Ovary (tissue), 9 donors: ENCODE measurements around the gene IDUA. TPM values are rescaled to one million over a fixed set of nuclear protein-coding genes. Genes with fewer than 3 reads are reported as not detected.
A peak's percentile ranks its signal among the peaks of the same experiment; 100 is the strongest.

Source experiments
- DNase-seq, 5 donors: peaks; one replicate each; pipeline ENCODE4 v3.0.0-alpha.2; 2019 to 2020
- H3K27ac ChIP-seq, 2 donors: fragments of 200-600 bp; one replicate each; pipeline versions ENCODE4 v1.5.1 to v1.8.0; 2019 to 2022
- H3K27me3 ChIP-seq: fragments of 200-600 bp; one replicate; pipeline ENCODE4 v1.8.0; 2022
- H3K36me3 ChIP-seq: fragments of 200-600 bp; sonication (generic); one replicate; pipeline ENCODE4 v1.5.1; 2019
- H3K4me1 ChIP-seq: one replicate; pipeline ENCODE4 v1.8.1; 2013; ENCODE audit warnings: mild to moderate bottlenecking, moderate library complexity; ENCODE audit not compliant: insufficient read depth
- H3K4me3 ChIP-seq: fragments of 200-600 bp; sonication (generic); one replicate; pipeline ENCODE4 v1.5.1; 2017
- H3K9me3 ChIP-seq, 2 donors: fragments of 200-600 bp in 1 of 2; sonication (generic) in 1 of 2; one replicate each; pipeline versions ENCODE4 v1.5.1 to v1.8.1; 2013 to 2019; ENCODE audit warnings: mild to moderate bottlenecking in 1 of 2, moderate library complexity in 1 of 2
- CTCF ChIP-seq, 3 donors: fragments of 450-650 bp in 2 of 3; fragments of 200-600 bp in 1 of 3; IDR thresholded peaks; one replicate each; pipeline versions ENCODE4 v1.5.1 to v1.8.0; 2016 to 2022; ENCODE audit warnings: antibody characterized with exemption in 3 of 3, mild to moderate bottlenecking in 1 of 3
- EP300 ChIP-seq: sonication (generic); formaldehyde crosslinking; IDR thresholded peaks from one replicate; pipeline ENCODE4 v1.6.1; 2017; ENCODE audit warnings: antibody characterized with exemption
- POLR2A ChIP-seq: fragments of 450-650 bp; IDR thresholded peaks from one replicate; pipeline ENCODE4 v1.6.1; 2017; ENCODE audit warnings: antibody characterized with exemption, mild to moderate bottlenecking, moderate library complexity
- WGBS, 3 donors: extraction: QIAGEN DNeasy Blood & Tissue Kit in 1 of 3; methylation state at CpG; one replicate each; pipeline versions ENCODE4 v1.1.5 to v1.1.7; 2013 to 2017; 5-methylcytosine and 5-hydroxymethylcytosine counted together
- intact Hi-C, 4 donors: fragments of 100-400 bp; cut with DNase I; formaldehyde crosslinking; loops; one replicate each; pipeline versions ENCODE4 v1.11.0 to v1.15.1; 2022 to 2023
- polyA plus RNA-seq, 2 donors: library from polyadenylated mRNA; stranded (reverse); fragments of 200-250 nt in 1 of 2; fragments of 350-450 nt in 1 of 2; fragmentation: Illumina TruSeq in 1 of 2; extraction: RNeasy Lipid Tissue Mini Kit (QIAGEN cat#74804) in 1 of 2; gene quantifications; one replicate each; pipeline ENCODE4 v1.2.3, GENCODE V29; 2013 to 2014
- total RNA-seq, 7 donors: library from RNA; depleted of rRNA in 2 of 7; stranded (reverse); fragments of >200 nt in 2 of 7; fragmentation: NEBNext Ultra II Directional in 3 of 7; extraction: Animal tissue kit (Norgen Biotek cat#: 25700) in 3 of 7; gene quantifications; one replicate each; pipeline versions ENCODE4 v1.1.0 to v1.2.4, GENCODE V29; 2016 to 2023
- donor health status: DM: no; HTN: no; CAD: no; lungs with moderate emphysema.
- donor health status: DM: no; HTN: no; CAD: no.
- donor health status: Bipolar disorder and iron deficiency.
- donor health status: DM: yes; HTN: yes; CAD: no.
- donor health status: DM: no; HTN: no; CAD: no.
- donor health status: DM: yes; HTN: yes; CAD: no.

The IDUA gene
- total and polyA plus RNA-seq, 9 donors, result 3.1 to 49.1 (median 31.8) TPM

GRCh38 chr4:1027219-1027914 lies 40.5 kb downstream of the IDUA start:
- Histone ChIP-seq H3K4me1 (peaks cover 9% of the 10 kb centered on the region), H3K27me3 (no peaks in the 10 kb centered on the region), H3K36me3 (no peaks in the 10 kb centered on the region), H3K27ac (no peak overlapping the region), H3K4me3 (no peak overlapping the region), H3K9me3 (no peaks in the 10 kb centered on the region)
- WGBS, 3 donors, result 71 to 78% (median 72%) methylated on average over 26 of the region's 26 CpGs
- DNase-seq, result no peak
- intact Hi-C loops, result no loop called here
- TF ChIP-seq EP300, result no peak
- no peak for TF ChIP-seq POLR2A
- TF ChIP-seq CTCF (IDR thresholded peaks at IDR 0.05), result no peak

DNA sequence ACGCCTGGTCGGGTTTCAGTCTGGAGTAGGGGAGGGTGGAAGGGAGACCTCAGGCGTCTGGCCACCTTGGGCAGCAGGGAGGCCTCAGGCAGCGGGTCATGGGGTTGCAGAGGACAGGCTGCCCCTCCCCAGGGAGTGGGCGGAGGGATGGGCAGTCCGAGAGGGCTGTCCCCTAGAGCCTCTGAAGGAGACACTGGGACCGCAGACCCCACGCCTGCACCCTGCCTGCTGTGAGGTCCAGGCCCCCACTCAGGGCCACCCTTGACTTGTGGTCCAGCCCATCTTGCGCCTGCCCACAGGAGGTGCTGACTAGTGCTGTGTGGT lies 41.0 kb downstream of the IDUA start:
- no peak overlapping the region for H3K4me3 ChIP-seq
- H3K4me1 ChIP-seq, result peaks cover 9% of the 10 kb centered on the region
- H3K27me3 ChIP-seq, result no peaks in the 10 kb centered on the region
- no peak for TF ChIP-seq EP300
- no peak for TF ChIP-seq CTCF (IDR thresholded peaks at IDR 0.05)
- TF ChIP-seq POLR2A, result no peak
- no peak overlapping the region for H3K27ac ChIP-seq
- H3K9me3 ChIP-seq, result no peaks in the 10 kb centered on the region
- no peaks in the 10 kb centered on the region for H3K36me3 ChIP-seq
- intact Hi-C loops, result no loop called here
- 62 to 69% (median 69%) methylated on average over 9 of the region's 9 CpGs for WGBS, 3 donors
- no peak for DNase-seq

DNA sequence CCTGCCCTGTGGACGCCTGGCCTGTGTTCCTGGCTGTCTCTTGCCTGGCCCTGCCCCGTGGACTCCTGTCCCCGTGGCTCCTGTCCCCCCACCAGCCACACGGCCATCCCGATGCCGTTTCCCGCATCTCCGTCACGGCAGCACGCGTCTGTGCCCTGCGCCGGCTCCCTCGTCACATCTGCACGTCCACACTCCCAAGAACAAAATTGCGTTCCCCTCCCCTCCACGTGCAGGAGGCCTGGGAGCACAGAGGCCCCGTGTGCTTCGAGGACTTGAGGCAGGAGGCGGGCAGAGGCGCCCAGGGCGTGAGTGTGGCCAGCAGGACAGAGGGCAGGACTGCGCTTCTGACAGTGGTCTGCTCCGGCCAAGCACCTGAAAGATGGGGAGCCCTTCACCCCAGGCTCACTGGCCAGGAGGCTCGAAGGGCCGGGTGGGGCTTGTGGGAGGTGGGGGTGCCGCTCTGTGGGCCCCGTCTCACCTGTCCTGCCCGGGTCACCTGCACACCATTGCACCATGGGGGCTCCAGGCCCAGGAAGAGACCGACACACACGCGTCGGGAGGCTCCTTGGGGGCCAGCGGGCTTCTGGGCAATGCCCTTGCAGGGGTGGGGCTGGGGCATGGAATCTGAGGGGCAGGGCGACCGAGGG lies 41.9 kb downstream of the IDUA start:
- peaks cover 13% of the 10 kb centered on the region for H3K4me1 ChIP-seq
- H3K27ac ChIP-seq, result peak overlapping the region in 1 of 2 donors; percentile 12
- H3K36me3 ChIP-seq, result no peaks in the 10 kb centered on the region
- no peaks in the 10 kb centered on the region for H3K27me3 ChIP-seq
- WGBS, 3 donors, result 77 to 85% (median 80%) methylated on average over 33 to 36 of the region's 36 CpGs
- DNase-seq, result no peak
- H3K4me3 ChIP-seq, result no peak overlapping the region
- TF ChIP-seq CTCF (IDR thresholded peaks at IDR 0.05), result no peak
- TF ChIP-seq EP300, result no peak
- no peak for TF ChIP-seq POLR2A
- H3K9me3 ChIP-seq, result no peaks in the 10 kb centered on the region
- intact Hi-C loops, result no loop called here

- peak in 1 of 5 donors; percentile 50 for DNase-seq
- WGBS, 3 donors, result 31 to 38% (median 33%) methylated on average over 10 to 17 of the region's 17 CpGs
Measured at GRCh38 chr4:1029529-1029928, 42.7 kb downstream of the IDUA start.

More at GRCh38 chr4:1029529-1029928, 42.7 kb downstream of the IDUA start:
- no peak overlapping the region for H3K4me3 ChIP-seq
- intact Hi-C loops, result no loop called here
- H3K27me3 ChIP-seq, result no peaks in the 10 kb centered on the region
- no peak for TF ChIP-seq POLR2A
- no peak for TF ChIP-seq CTCF (IDR thresholded peaks at IDR 0.05)
- no peak for TF ChIP-seq EP300
- H3K36me3 ChIP-seq, result no peaks in the 10 kb centered on the region
- H3K27ac ChIP-seq, result no peak overlapping the region
- peaks cover 20% of the 10 kb centered on the region for H3K4me1 ChIP-seq
- H3K9me3 ChIP-seq, result no peaks in the 10 kb centered on the region
